ENCODE results near the gene FRY. TPM values are rescaled to one million over a fixed set of nuclear protein-coding genes. Genes with fewer than 3 reads are reported as not detected.
"Not testable (repeated sequence)": the region's sequence is repeated elsewhere in the genome, so short reads cannot be mapped to it uniquely, and the experiment has no call there.

FRY gene
- total RNA-seq, 4 donors from 2014 or later: 99.5 to 285 (median 158) TPM

DNA sequence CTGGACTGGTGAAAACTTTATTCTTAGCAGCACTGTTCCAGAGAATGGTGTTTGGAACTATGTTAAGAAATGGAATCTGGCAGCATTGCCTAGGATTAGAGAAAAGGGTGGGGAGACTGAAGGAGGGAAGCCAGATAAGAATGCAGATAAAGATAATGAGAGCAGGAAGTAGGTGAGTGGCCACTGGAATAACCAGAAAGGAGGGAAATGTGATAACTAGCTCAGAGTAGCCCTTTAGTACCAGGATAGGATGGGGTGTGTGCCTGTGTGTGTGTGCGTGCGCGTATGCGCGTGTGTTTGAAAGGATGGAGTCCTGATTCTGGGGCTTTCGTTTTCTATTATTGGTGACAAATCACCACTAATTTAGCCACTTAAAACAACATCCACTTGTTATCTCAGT is 33.4 kb upstream of the FRY start:
- no peaks in the 10 kb centered on the region for H3K36me3 ChIP-seq
- TF ChIP-seq EP300 (IDR thresholded peaks at IDR 0.05) (no peak), POLR2A (IDR thresholded peaks at IDR 0.05) (no peak), POLR2AphosphoS5 (IDR thresholded peaks at IDR 0.05) (no peak)
- TF ChIP-seq, protein P1, sequence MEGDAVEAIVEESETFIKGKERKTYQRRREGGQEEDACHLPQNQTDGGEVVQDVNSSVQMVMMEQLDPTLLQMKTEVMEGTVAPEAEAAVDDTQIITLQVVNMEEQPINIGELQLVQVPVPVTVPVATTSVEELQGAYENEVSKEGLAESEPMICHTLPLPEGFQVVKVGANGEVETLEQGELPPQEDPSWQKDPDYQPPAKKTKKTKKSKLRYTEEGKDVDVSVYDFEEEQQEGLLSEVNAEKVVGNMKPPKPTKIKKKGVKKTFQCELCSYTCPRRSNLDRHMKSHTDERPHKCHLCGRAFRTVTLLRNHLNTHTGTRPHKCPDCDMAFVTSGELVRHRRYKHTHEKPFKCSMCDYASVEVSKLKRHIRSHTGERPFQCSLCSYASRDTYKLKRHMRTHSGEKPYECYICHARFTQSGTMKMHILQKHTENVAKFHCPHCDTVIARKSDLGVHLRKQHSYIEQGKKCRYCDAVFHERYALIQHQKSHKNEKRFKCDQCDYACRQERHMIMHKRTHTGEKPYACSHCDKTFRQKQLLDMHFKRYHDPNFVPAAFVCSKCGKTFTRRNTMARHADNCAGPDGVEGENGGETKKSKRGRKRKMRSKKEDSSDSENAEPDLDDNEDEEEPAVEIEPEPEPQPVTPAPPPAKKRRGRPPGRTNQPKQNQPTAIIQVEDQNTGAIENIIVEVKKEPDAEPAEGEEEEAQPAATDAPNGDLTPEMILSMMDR (IDR thresholded peaks at IDR 0.05): no peak
- H3K4me3 ChIP-seq: no peak overlapping the region
- no peak overlapping the region for H3K27ac ChIP-seq
- H3K9me3 ChIP-seq: no peaks in the 10 kb centered on the region
- 91 to 92% methylated on average over 6 of the region's 6 CpGs for WGBS, 2 donors (ENCODE audit: low coverage in 1 of 2)
- no peak for ATAC-seq
- peaks cover 0 to 5% (median 4%) of the 10 kb centered on the region in 3 donors for H3K4me1 ChIP-seq
- H3K27me3 ChIP-seq: no peaks in the 10 kb centered on the region

DNA sequence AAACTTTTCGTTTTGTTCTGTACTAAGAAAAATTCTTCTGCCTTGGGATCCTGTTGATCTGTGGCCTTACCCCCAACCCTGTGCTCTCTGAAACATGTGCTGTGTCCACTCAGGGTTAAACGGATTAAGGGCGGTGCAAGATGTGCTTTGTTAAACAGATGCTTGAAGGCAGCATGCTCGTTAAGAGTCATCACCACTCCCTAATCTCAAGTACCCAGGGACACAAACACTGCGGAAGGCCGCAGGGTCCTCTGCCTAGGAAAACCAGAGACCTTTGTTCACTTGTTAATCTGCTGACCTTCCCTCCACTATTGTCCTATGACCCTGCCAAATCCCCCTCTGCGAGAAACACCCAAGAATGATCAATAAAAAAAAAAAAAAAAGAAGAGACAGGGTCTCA is 30.8 kb upstream of the FRY start:
- H3K4me1 ChIP-seq, H3K27ac ChIP-seq, ATAC-seq, H3K4me3 ChIP-seq, H3K27me3 ChIP-seq, H3K9me3 ChIP-seq, H3K36me3 ChIP-seq: not testable (repeated sequence)
- WGBS, 2 donors (ENCODE audit: low coverage in 1 of 2): 100% methylated on average over 1 of the region's 7 CpGs; no CpG with 5 or more reads in 1 of the 2 donors

DNA sequence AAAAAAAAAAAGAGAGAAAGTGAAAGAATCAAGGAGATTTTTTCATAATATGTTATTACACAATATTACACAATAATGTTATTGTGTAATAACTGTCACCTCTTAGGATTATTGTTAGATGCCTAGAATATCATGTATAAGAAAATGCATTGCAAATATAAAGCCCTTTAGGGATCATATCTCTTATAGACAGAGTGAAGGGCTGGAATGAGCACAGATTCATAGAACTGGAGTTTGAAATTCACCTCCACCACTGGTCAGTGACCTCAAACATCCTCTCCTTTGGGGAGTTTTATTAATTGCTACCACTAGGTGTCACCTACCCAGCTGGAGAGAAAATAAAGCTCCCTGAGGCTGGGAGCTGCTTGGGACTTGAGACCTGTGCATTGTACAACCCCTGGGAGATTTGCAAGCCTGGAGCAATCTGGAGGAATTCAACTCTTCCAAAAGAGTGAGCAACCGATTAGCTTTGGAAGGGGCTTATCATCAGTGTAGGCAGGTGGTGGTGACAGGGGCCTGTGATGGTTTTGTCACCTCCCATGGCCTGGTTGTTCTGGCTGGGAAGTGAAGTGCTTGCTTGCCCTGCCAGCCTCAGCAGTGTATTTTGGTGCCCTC is 30.3 kb upstream of the FRY start:
- no peaks in the 10 kb centered on the region for H3K36me3 ChIP-seq
- peaks cover 0 to 5% (median 4%) of the 10 kb centered on the region in 3 donors for H3K4me1 ChIP-seq
- H3K4me3 ChIP-seq: no peak overlapping the region
- H3K27ac ChIP-seq: no peak overlapping the region
- peak; percentile 71 for ATAC-seq
- TF ChIP-seq, protein P1 (IDR thresholded peaks at IDR 0.05): peak; percentile 29 to 62 (median 52)
- TF ChIP-seq POLR2AphosphoS5 (IDR thresholded peaks at IDR 0.05) (no peak), POLR2A (IDR thresholded peaks at IDR 0.05) (no peak), EP300 (IDR thresholded peaks at IDR 0.05) (no peak)
- H3K27me3 ChIP-seq: no peaks in the 10 kb centered on the region
- WGBS, 2 donors (ENCODE audit: low coverage in 1 of 2): 83 to 100% methylated on average over 1 of the region's 1 CpG
- no peaks in the 10 kb centered on the region for H3K9me3 ChIP-seq

DNA sequence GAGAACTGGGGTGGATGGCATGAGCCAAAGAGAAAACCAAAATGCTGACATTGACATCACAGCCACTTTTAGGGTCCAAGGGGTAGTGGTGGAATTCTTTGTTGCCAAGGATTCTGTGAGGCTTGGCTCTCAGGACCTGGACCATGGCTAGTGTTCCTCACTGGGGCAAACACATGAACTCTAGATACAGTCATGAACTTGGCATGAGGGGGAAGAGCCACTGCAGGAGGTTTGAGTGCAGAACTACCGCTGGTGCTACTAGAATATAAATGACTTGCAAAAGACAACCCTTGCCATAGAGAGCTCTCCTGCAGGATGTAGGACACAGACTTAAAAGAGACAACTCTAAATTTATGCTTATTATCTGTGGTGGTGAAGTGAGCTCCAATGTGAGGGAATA is 29.8 kb upstream of the FRY start:
- TF ChIP-seq EP300 (IDR thresholded peaks at IDR 0.05) (no peak), POLR2A (IDR thresholded peaks at IDR 0.05) (no peak), POLR2AphosphoS5 (IDR thresholded peaks at IDR 0.05) (no peak)
- TF ChIP-seq, protein P1 (IDR thresholded peaks at IDR 0.05): no peak
- WGBS, 2 donors (ENCODE audit: low coverage in 1 of 2): 86 to 100% methylated on average over 1 of the region's 1 CpG
- H3K4me3 ChIP-seq: no peak overlapping the region
- peaks cover 0 to 5% (median 4%) of the 10 kb centered on the region in 3 donors for H3K4me1 ChIP-seq
- H3K9me3 ChIP-seq: no peaks in the 10 kb centered on the region
- no peaks in the 10 kb centered on the region for H3K36me3 ChIP-seq
- H3K27me3 ChIP-seq: no peaks in the 10 kb centered on the region
- ATAC-seq: no peak
- no peak overlapping the region for H3K27ac ChIP-seq

DNA sequence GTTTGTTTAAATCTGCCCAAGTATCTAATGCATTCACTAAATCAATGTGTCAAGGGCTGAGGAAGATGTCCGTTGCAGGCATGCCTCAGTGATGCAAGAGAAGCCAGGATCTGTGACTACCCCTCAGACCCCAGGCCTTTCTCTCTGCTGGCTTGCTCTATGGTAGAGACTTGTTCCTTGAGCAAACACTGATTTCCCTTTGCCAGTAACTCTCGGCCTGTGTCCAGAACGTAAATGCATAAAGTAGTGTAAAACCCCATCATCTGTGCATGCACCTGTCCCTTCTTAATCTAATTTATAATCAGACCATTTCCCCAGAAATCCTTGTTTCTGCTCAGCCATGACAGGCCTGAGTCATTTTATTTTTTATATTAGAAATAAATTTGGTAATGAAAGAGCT is 28.7 kb upstream of the FRY start:
- no peaks in the 10 kb centered on the region for H3K36me3 ChIP-seq
- peaks cover 0 to 5% (median 4%) of the 10 kb centered on the region in 3 donors for H3K4me1 ChIP-seq
- H3K27ac ChIP-seq: no peak overlapping the region
- 74 to 100% methylated on average over 3 of the region's 3 CpGs for WGBS, 2 donors (ENCODE audit: low coverage in 1 of 2)
- TF ChIP-seq, protein P1 (IDR thresholded peaks at IDR 0.05): no peak
- TF ChIP-seq EP300 (IDR thresholded peaks at IDR 0.05) (no peak), POLR2A (IDR thresholded peaks at IDR 0.05) (no peak), POLR2AphosphoS5 (IDR thresholded peaks at IDR 0.05) (no peak)
- no peaks in the 10 kb centered on the region for H3K9me3 ChIP-seq
- H3K27me3 ChIP-seq: no peaks in the 10 kb centered on the region
- no peak for ATAC-seq
- no peak overlapping the region for H3K4me3 ChIP-seq

Measured in gastroesophageal sphincter (tissue), 4 donors.